HG02973 (cell line): ENCODE measurements around the gene CIART.
"Not testable (repeated sequence)": the region's sequence is repeated elsewhere in the genome, so short reads cannot be mapped to it uniquely, and the experiment has no call there.

Experiments
- ATAC-seq: cut with Tn5 transposase; IDR thresholded peaks from one replicate; pipeline ENCODE4 v1.9.1; 2021; ENCODE audit warnings: moderate library complexity; ENCODE audit not compliant: unreplicated experiment

Gene CIART

GRCh38 chr1:150281758-150282557, at the start of gene CIART:
CIART (plus strand) TSS chr1:150282554; CDS start chr1:150283268, 714 bp downstream.
- no peak for ATAC-seq

- ATAC-seq: not testable (repeated sequence)
These were observed 49.4 kb upstream of the CIART start for GRCh38 chr1:150232921-150233320.

GRCh38 chr1:150233359-150234308, 48.7 kb upstream of the CIART start:
- ATAC-seq: no peak

GRCh38 chr1:150234309-150234565, 48.1 kb upstream of the CIART start:
- ATAC-seq: no peak

GRCh38 chr1:150234566-150235293, 47.6 kb upstream of the CIART start:
- peak; percentile 41 for ATAC-seq

- no peak for ATAC-seq
These were observed 47.0 kb upstream of the CIART start for GRCh38 chr1:150235294-150235851.

- ATAC-seq: peak; percentile 80
These were observed 46.3 kb upstream of the CIART start, which contains the start of gene ANP32E for GRCh38 chr1:150235852-150236613. ANP32E (minus strand) TSS chr1:150236112; CDS start chr1:150235786, 326 bp downstream.

GRCh38 chr1:150236614-150237100, 45.7 kb upstream of the CIART start:
- ATAC-seq: no peak

- ATAC-seq: not testable (repeated sequence)
These were observed 45.2 kb upstream of the CIART start for GRCh38 chr1:150237176-150237575.

GRCh38 chr1:150237746-150238145, 44.6 kb upstream of the CIART start:
- no peak for ATAC-seq

GRCh38 chr1:150243003-150243402, 39.4 kb upstream of the CIART start:
- ATAC-seq: no peak

GRCh38 chr1:150249936-150250335, 32.4 kb upstream of the CIART start:
- ATAC-seq: no peak

GRCh38 chr1:150256198-150256553, 26.2 kb upstream of the CIART start:
- ATAC-seq: no peak

GRCh38 chr1:150256554-150257341, 25.6 kb upstream of the CIART start:
- no peak for ATAC-seq

GRCh38 chr1:150257624-150258585, 24.4 kb upstream of the CIART start, which contains the start of gene CA14:
CA14 (plus strand) TSS chr1:150257774; CDS start chr1:150258129, 355 bp downstream.
- no peak for ATAC-seq

GRCh38 chr1:150259217-150259616, 23.1 kb upstream of the CIART start:
- no peak for ATAC-seq

- no peak for ATAC-seq
These were observed 22.3 kb upstream of the CIART start for GRCh38 chr1:150259758-150260669.
